MM.1S (cell line): ENCODE data around the gene GALNT7.

ENCODE experiments used
- CTCF ChIP-seq: fragments of 300-600 bp; sonication (generic); IDR thresholded peaks from 2 replicates; pipeline ENCODE4 v1.5.1; 2016; ENCODE audit warnings: antibody characterized with exemption, low read length, mixed read lengths
- EZH2 ChIP-seq: fragments of 300-600 bp; sonication (generic); optimal IDR thresholded peaks from 2 replicates; pipeline ENCODE3; 2017; ENCODE audit warnings: low read depth, mild to moderate bottlenecking, antibody characterized with exemption, low read length, mixed read lengths

GRCh38 chr4:173365359-173365996, 196.9 kb downstream of the GALNT7 start:
- TF ChIP-seq CTCF (no peak), EZH2 (no peak)
